HG02571 (cell line): ENCODE results near the gene RGS16.

Experiments used
- ATAC-seq: cut with Tn5 transposase; IDR thresholded peaks from one replicate; pipeline ENCODE4 v1.9.1; 2021; ENCODE audit warnings: mild to moderate bottlenecking, moderate library complexity; ENCODE audit not compliant: unreplicated experiment

The RGS16 gene

GRCh38 chr1:182587093-182587492, 17.1 kb downstream of the RGS16 start:
- ATAC-seq: no peak

GRCh38 chr1:182586380-182586779, 17.8 kb downstream of the RGS16 start:
- ATAC-seq: no peak

GRCh38 chr1:182584746-182585145, 19.4 kb downstream of the RGS16 start:
- no peak for ATAC-seq

DNA sequence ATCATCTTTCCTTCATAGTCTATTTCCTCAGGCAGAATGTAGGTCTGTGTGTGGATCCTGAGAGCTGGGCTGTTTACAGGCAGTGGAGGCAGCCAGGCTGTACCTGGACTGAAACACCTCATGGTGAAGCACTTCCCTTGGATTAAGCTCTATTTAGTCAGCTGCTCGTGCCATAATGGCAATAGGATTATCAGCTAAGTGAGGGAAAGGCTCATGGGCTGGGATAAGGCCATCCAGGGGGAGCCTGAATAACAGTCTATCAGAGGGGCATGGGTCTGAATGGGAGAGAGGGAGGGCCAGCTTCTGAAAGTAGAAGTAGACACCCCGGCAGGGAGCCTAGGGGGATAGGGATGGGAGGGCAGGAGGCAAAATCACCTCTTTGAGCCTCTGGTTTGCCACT, 23.5 kb downstream of the RGS16 start:
- no peak for ATAC-seq

DNA sequence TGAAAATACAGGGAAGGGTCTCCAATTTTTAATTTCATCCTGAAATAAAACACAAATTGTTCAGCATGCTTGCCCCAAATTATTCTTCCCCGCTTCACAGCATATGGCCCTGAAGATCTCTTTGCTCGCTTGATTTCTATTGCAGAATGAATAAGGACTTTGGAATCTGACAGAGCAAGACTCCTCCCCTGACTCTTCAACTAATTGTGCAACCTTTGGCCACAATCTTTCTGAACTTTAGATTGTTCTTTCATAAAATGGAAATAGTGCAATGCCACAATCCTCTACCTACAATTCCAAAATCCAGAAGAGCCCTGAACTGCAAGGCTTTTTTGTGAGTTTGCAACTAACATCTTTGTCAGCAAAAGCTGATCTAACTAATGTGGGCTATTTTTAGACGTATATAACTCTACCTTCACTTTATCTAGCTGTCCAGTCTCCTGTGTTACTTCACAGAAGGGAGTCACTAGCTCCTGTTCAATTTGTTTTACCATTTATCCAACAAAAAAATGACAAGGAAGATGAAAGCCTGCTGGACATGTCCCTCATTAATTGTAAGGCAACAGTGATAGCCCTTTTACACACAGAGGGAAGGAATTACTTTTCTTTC, 28.5 kb downstream of the RGS16 start:
- no peak for ATAC-seq

DNA sequence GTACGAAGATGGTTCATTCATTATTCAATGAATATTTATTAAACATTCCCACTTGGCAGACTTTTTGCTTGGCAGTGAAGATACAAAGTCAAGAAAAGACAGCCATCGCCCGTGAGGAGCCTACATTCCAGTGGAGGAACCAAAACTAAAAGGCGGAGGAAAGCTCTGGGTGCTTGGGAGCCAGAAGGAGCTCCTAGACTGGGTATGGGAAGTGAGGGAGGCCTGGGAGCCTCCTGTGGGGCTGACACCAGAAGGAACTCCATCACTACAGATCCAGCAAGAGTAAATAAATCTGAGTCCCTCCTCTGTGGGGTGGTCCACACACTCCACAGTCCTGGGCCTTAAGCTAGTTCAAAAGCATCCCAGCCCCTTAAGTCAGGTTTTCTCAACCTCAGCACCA, 30.0 kb downstream of the RGS16 start:
- ATAC-seq: no peak

- ATAC-seq: no peak
Observed at GRCh38 chr1:182570611-182570970, 33.6 kb downstream of the RGS16 start.

DNA sequence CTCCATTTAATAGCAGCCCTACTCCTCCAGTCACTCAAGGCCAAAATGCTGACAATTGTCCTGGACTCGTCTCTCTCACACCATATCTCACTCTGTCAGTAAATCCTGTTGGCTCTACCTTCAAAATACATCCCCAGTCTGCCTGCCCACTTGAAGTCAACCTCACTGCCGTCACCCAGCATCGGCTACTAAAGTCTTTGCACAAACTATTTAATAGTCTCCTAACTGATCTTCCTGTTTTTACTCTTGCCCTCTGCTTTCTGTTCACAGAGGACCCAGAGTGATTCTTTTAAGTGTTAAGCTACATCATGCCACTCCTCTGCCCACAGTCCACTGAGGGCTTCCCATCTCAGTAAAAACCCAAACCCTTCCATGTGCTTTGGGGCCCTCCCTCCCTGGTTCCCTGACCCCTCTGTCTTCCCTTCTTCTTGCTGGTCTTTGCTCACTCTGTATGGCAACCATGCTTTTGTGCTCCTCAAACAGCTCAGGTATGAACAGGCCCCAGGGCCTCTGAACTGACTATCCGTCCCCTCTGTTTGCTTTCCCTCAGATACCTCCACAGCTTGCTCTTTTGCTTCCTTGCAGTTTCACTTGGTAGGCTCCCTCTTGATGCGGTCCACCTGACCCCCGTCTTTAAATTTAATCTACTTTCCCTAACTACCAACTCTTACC, 34.1 kb downstream of the RGS16 start:
- no peak for ATAC-seq

DNA sequence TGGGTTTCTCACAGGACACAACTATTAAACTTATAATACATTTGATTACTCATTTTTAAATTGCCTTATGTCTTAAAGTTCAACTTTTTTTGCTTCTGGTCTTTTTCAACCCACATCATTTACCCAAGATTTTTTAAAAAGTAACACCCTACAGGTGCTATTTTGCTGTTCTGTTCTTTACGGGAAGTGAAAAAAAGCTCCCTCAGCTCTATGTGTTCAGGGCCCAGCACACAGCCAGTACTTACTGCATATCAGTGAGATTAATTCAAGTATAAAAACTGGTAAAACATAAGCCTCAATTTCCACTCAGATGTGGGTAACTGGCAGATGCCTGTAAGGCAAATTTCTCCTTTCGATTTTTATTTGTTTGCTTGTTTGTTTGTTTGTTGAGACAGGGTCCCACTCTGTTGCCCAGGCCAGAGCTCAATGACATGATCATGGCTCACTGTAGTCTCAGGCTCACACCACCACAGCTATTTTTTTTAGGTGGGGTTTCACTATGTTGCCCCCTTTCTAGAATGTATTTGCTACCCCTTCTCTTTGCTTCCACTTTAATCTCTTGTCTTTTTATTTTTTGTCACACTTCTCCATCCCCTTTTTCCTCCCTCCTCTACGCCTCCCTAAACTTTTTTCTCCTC, 35.4 kb downstream of the RGS16 start:
- no peak for ATAC-seq

DNA sequence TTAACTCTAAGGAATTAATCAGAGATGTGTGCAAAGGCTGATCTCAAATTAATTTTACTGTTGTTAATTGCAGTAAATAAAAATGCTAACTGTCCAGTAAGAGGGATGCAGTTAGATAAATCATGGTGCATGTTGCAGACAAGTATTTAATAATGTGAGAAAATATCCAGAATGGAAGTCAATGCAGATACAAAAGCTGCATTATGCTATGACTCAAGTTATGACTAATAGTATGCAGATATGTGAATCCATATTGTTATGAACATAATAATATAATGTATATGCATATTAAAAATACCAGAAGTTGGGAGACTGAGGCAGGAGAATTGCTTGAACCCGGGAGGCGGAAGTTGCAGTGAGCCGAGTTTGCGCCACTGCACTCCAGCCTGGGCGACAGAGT, 36.6 kb downstream of the RGS16 start:
- ATAC-seq: no peak

GRCh38 chr1:182565537-182565936, 38.7 kb downstream of the RGS16 start:
- no peak for ATAC-seq

DNA sequence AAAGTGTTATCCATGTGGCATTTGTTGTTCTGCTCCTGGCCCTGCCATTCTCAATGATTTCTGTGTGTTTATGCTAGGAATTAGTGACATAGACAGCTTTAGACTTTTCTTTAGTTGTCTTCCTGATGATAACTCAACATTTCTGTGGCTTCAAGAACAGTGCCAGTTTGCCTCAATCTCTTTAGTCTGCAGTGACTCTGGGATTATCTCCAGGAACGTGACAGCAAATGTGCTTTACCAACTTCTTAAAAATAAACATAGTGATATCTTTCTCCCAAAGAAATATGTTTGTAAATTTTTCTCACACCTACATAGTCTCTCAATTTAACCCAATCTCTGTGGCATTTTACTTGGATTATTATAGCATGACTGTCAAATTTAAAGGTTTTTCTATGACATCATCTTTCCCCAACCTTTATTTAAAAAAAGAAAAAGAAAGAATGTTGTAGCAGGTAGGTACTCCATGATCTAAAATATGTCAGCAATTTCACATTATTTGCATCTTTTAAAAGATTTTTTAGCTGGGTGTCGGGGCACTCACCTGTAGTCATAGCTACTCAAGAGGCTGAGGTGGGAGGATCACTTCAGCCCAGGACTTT, 39.7 kb downstream of the RGS16 start:
- no peak for ATAC-seq

- ATAC-seq: no peak
Observed at GRCh38 chr1:182563095-182563494, 41.1 kb downstream of the RGS16 start.

DNA sequence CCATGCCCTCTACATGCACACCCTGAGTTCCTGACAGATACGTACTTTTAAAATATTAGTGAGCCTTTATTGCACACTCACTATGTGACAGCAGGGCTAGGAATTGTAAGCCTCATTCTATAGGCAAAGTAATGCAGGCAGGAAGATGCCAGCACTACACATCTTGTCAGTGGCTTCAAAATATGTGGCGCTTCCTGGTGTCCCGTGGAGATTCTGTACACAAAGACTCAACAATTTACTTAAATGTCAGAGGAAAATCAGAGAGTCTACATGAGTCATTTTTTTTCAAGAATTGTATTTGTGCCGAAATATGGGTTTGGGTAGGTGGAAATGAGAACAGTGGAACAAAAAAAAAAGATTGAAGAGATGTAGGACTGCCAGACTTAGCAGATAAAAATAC, 42.7 kb downstream of the RGS16 start:
- no peak for ATAC-seq

DNA sequence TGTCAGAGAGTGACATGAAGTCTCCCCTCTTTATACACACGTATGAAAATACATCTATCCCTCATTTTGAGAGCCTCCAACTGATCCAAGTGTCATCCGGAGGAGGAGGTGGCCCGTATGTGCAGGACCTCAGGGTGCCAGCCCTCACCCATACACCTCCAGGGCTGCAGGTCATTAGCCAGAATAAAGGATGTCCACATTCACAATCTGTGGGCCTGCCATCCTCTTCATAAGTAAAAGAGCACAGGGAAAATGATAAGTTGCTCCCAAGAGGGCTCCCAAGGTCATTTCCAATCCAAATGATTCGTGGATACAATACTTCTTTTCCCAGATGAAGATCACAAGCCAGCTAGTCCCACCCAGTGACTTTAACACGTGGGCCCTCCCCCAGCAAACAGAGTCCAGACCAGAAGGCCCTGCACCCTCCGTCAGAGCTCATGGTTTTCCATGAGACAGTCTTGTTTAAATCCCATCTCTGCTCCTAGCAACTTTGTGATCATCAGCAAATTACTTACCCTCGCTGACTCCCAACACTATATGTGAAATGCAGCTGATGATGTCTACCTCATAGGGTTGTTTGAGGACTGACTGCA, 43.7 kb downstream of the RGS16 start:
- ATAC-seq: no peak

DNA sequence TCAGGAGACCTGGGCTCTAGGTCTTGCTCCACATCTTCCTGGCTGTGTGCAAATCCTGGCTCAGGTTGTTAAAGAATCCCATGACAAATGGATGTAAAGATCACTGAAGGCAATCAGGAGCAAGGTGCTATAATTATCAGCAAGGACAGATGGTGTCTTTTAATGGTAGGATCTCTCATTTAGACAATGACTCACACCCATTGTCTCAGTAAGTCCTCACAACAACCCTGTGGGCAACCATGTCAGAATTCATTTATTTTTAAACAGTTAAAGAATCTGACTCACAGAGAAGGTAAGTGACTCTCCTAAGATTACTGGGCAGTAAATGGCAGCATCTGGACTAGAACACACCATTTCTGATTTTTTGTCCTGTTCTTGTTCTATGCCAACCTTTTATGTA, 47.9 kb downstream of the RGS16 start:
- ATAC-seq: no peak

DNA sequence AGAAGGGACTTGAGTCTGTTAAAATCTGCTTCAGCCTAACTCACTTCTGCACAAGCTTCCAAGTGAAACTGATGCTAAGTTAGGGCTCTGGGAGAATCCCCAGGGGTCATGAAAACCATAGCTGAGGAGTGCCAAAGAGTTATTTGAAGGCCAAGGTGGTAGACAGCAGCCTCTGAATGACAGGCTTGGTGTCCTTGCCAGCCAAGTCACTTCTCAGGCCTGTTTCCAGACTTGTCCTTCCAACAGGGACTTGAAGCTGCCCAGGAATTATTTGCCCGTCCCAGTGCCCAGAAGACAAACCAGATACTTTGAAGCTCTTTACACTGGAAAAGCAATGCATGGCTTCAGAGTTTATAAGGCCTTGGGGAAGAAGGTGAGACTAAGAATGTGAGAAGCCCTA, 48.7 kb downstream of the RGS16 start:
- ATAC-seq: no peak

GRCh38 chr1:182552527-182552926, 51.7 kb downstream of the RGS16 start:
- no peak for ATAC-seq

DNA sequence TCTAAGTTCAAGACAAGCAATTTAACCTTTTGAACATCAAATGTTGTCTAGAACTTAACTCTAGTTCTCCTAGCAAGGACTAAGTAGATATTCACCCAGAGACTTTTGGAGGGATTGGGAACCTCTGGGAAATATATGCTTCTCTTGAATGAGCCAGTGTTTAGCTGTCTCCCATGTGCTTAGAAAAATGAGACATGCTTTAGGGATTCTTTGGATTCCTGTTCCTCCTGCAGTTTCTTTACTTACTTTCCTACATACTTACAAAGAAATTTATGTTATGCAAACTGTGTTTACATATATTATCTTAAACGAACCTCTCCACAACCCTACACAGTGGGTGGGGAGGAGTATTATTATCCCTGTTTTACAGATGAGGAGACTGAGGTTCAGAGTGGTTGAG, 54.4 kb downstream of the RGS16 start:
- no peak for ATAC-seq

- ATAC-seq: no peak
Observed at GRCh38 chr1:182549346-182549745, 54.8 kb downstream of the RGS16 start.
